Fibroblast of lung (primary cell): ENCODE data around the gene DENR.
"Not testable (repeated sequence)": the region's sequence is repeated elsewhere in the genome, so short reads cannot be mapped to it uniquely, and the experiment has no call there.

Source experiments
- EZH2 ChIP-seq: IDR thresholded peaks from 2 replicates; pipeline ENCODE4 v1.5.1; 2012; ENCODE audit warnings: low read length, control low read depth, mild to moderate bottlenecking; ENCODE audit errors: missing control alignments
- TF ChIP-seq, protein P1 (sequence below), 2 donors: IDR thresholded peaks in 1 of 2; conservative IDR thresholded peaks in 1 of 2; 1 replicate in 1 of 2; 2 replicates in 1 of 2; pipeline ENCODE4 v1.5.1; 2011 to 2012; ENCODE audit warnings: low read length in 2 of 2, control low read depth in 1 of 2, inconsistent platforms in 1 of 2, low read depth in 1 of 2, mild to moderate bottlenecking in 1 of 2

DNA sequence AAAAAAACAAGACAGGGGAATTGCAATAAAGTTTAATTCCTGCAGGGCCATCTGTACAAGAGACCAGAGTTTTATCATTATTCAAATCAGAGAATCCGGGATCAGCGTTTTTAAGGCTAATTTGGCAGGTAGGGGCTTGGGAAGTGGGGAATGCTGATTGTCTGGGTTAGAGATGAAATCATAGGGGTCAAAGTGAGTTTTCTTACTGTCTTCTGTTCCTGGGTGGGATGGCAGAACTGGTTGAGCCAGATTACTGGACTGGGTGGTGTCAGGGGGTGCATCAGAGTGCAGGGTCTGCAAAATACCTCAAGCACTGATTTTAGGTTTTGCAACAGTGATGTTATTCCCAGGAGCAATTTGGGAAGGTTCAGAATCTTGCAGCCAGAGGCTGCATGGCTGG lies 42.3 kb upstream of the DENR start:
- TF ChIP-seq, protein P1, sequence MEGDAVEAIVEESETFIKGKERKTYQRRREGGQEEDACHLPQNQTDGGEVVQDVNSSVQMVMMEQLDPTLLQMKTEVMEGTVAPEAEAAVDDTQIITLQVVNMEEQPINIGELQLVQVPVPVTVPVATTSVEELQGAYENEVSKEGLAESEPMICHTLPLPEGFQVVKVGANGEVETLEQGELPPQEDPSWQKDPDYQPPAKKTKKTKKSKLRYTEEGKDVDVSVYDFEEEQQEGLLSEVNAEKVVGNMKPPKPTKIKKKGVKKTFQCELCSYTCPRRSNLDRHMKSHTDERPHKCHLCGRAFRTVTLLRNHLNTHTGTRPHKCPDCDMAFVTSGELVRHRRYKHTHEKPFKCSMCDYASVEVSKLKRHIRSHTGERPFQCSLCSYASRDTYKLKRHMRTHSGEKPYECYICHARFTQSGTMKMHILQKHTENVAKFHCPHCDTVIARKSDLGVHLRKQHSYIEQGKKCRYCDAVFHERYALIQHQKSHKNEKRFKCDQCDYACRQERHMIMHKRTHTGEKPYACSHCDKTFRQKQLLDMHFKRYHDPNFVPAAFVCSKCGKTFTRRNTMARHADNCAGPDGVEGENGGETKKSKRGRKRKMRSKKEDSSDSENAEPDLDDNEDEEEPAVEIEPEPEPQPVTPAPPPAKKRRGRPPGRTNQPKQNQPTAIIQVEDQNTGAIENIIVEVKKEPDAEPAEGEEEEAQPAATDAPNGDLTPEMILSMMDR (conservative IDR thresholded peaks at IDR 0.05 in 1 of 2, IDR thresholded peaks at IDR 0.05 in 1 of 2; ENCODE audit: low read depth in 1 of 2, low read length in 2 of 2) = not testable (repeated sequence)
- not testable (repeated sequence) for TF ChIP-seq EZH2
